Eye (tissue), 1 donor: ENCODE data around the gene ATG16L2.
A peak's percentile ranks its signal among the peaks of the same experiment; 100 is the strongest.
"Not testable (repeated sequence)": the region's sequence is repeated elsewhere in the genome, so short reads cannot be mapped to it uniquely, and the experiment has no call there.

Experiments used
- DNase-seq: peaks from one replicate; pipeline ENCODE4 v3.0.0-alpha.2; 2015

Gene ATG16L2

GRCh38 chr11:72806378-72806777, 7.8 kb upstream of the ATG16L2 start:
- not testable (repeated sequence) for DNase-seq

GRCh38 chr11:72807021-72807693, 7.1 kb upstream of the ATG16L2 start:
- DNase-seq, result no peak

GRCh38 chr11:72807792-72808191, 6.4 kb upstream of the ATG16L2 start:
- no peak for DNase-seq

- no peak for DNase-seq
Measured at GRCh38 chr11:72808331-72808798, 5.8 kb upstream of the ATG16L2 start.

- not testable (repeated sequence) for DNase-seq
Measured at GRCh38 chr11:72811686-72812085, 2.5 kb upstream of the ATG16L2 start.

GRCh38 chr11:72812604-72812966, 1.6 kb upstream of the ATG16L2 start:
- no peak for DNase-seq

- DNase-seq, result peak; percentile 52
Measured at GRCh38 chr11:72812967-72813739, 1.1 kb upstream of the ATG16L2 start.

- peak; percentile 96 for DNase-seq
Measured at GRCh38 chr11:72813740-72814285, 398 bp upstream of the ATG16L2 start.

- DNase-seq, result no peak
Measured at GRCh38 chr11:72815110-72815618, 953 bp downstream of the ATG16L2 start.

- no peak for DNase-seq
Measured at GRCh38 chr11:72816404-72816990, 2.3 kb downstream of the ATG16L2 start.

GRCh38 chr11:72817966-72818365, 3.8 kb downstream of the ATG16L2 start:
- no peak for DNase-seq

GRCh38 chr11:72818971-72819370, 4.8 kb downstream of the ATG16L2 start:
- DNase-seq, result no peak

GRCh38 chr11:72820439-72821139, 6.4 kb downstream of the ATG16L2 start:
- no peak for DNase-seq

GRCh38 chr11:72821221-72821919, 7.2 kb downstream of the ATG16L2 start:
- peak; percentile 41 for DNase-seq

GRCh38 chr11:72821920-72822799, 7.9 kb downstream of the ATG16L2 start:
- peak; percentile 97 for DNase-seq

GRCh38 chr11:72823105-72823804, 9.0 kb downstream of the ATG16L2 start:
- DNase-seq, result no peak

GRCh38 chr11:72824020-72824419, 9.8 kb downstream of the ATG16L2 start:
- DNase-seq, result no peak

- DNase-seq, result no peak
Measured at GRCh38 chr11:72824811-72825505, 10.7 kb downstream of the ATG16L2 start.

- no peak for DNase-seq
Measured at GRCh38 chr11:72825661-72826060, 11.4 kb downstream of the ATG16L2 start.
